Caco-2 (cell line): ENCODE measurements around the gene EDDM3A. TPM values are rescaled to one million over a fixed set of nuclear protein-coding genes. Genes with fewer than 3 reads are reported as not detected.

Source experiments
- BruUV-seq: library from RNA; stranded (reverse); fragments of 400-500 nt; replicated peaks from 2 replicates; lab custom pipeline; 2021; lab: Mats Ljungman, UMichigan
- CTCF ChIA-PET: fragments of 300-600 bp; sonication (Branson Sonifier 250); formaldehyde crosslinking; loops from one replicate; lab custom pipeline; 2022; ENCODE audit warnings: antibody characterized with exemption; lab: Charles Lee
- POLR2A ChIA-PET: fragments of 300-600 bp; sonication (Branson Sonifier 250); formaldehyde crosslinking; loops from one replicate; lab custom pipeline; 2022; ENCODE audit warnings: antibody characterized with exemption; lab: Charles Lee
- DNase-seq, 2 experiments: peaks; one replicate each; pipeline versions ENCODE4 v3.0.0 to v3.0.0-alpha.2; 2020 to 2022
- H3K27me3 ChIP-seq: replicated peaks from 2 replicates; pipeline ENCODE4 v1.6.0; 2011; ENCODE audit warnings: low read length; ENCODE audit not compliant: control insufficient read depth, insufficient read depth
- H3K36me3 ChIP-seq: 2 replicates; pipeline ENCODE4 v1.5.1; 2011; ENCODE audit warnings: low read length; ENCODE audit not compliant: control insufficient read depth, insufficient read depth
- H3K4me1 ChIP-seq: fragments of 250-450 bp; sonication (Bioruptor Pico); 2 replicates; pipeline ENCODE4 v1.5.1; 2020; ENCODE audit warnings: mild to moderate bottlenecking
- H3K4me3 ChIP-seq: 2 replicates; pipeline ENCODE4 v1.5.1; 2011; ENCODE audit warnings: low read depth, mild to moderate bottlenecking, control low read depth, low read length
- H3K9me3 ChIP-seq: fragments of 250-450 bp; sonication (Bioruptor Pico); 2 replicates; pipeline ENCODE4 v1.5.1; 2020; ENCODE audit warnings: mild to moderate bottlenecking, moderate library complexity
- H3K27ac Mint-ChIP-seq: one replicate; pipeline ENCODE4 v1.8.0; 2022; ENCODE audit warnings: mixed read lengths; ENCODE audit not compliant: unreplicated experiment
- H3K27me3 Mint-ChIP-seq: one replicate; pipeline ENCODE4 v1.8.0; 2022; ENCODE audit warnings: mixed read lengths; ENCODE audit not compliant: insufficient read depth, unreplicated experiment
- H3K36me3 Mint-ChIP-seq: one replicate; pipeline ENCODE4 v1.8.0; 2022; ENCODE audit warnings: mild to moderate bottlenecking, mixed read lengths; ENCODE audit not compliant: insufficient read depth, unreplicated experiment
- H3K4me1 Mint-ChIP-seq: one replicate; pipeline ENCODE4 v1.8.0; 2022; ENCODE audit warnings: low read depth, mixed read lengths; ENCODE audit not compliant: unreplicated experiment
- H3K4me3 Mint-ChIP-seq: one replicate; pipeline ENCODE4 v1.8.0; 2022; ENCODE audit warnings: mild to moderate bottlenecking, moderate library complexity, mixed read lengths; ENCODE audit not compliant: unreplicated experiment
- H3K9me3 Mint-ChIP-seq: one replicate; pipeline ENCODE4 v1.8.0; 2022; ENCODE audit warnings: mixed read lengths; ENCODE audit not compliant: unreplicated experiment
- CTCF ChIP-seq, 2 experiments: fragments of 200-600 bp in 1 of 2; IDR thresholded peaks; 1 replicate in 1 of 2; 2 replicates in 1 of 2; pipeline versions ENCODE4 v1.5.1 to v1.8.0; 2011 to 2022; ENCODE audit warnings: antibody characterized with exemption in 1 of 2, control low read depth in 1 of 2, inconsistent platforms in 1 of 2, low read depth in 1 of 2, low read length in 1 of 2, mild to moderate bottlenecking in 1 of 2, moderate library complexity in 1 of 2; ENCODE audit not compliant: insufficient read depth in 1 of 2, severe bottlenecking in 1 of 2, unreplicated experiment in 1 of 2
- intact Hi-C: fragments of 100-400 bp; cut with micrococcal nuclease; formaldehyde crosslinking; loops from one replicate; pipeline ENCODE4 v1.10.0; 2022; ENCODE audit not compliant: unreplicated experiment
- total RNA-seq: library from RNA; stranded (reverse); gene quantifications from 2 replicates; pipeline ENCODE4 v1.2.3, GENCODE V29; 2022

EDDM3A gene
- total RNA-seq, 1 experiment from 2014 or later: not detected

- POLR2A ChIA-PET: no interaction called here
Measured at GRCh38 chr14:20775901-20776300, 30.2 kb downstream of the EDDM3A start.

GRCh38 chr14:20781803-20782202 is 36.1 kb downstream of the EDDM3A start:
- no peaks in the 10 kb centered on the region for H3K36me3 ChIP-seq
- no peak for TF ChIP-seq CTCF (IDR thresholded peaks at IDR 0.05; ENCODE audit: insufficient read depth in 1 of 2, low read depth in 1 of 2, low read length in 1 of 2, severe bottlenecking in 1 of 2, unreplicated experiment in 1 of 2)
- ChIA-PET POLR2A (no interaction called here), CTCF (no interaction called here)
- no peaks in the 10 kb centered on the region for H3K27me3 ChIP-seq
- Mint-ChIP-seq H3K27ac (no peak overlapping the region), H3K27me3 (no peaks in the 10 kb centered on the region), H3K36me3 (no peaks in the 10 kb centered on the region), H3K9me3 (no peaks in the 10 kb centered on the region), H3K4me1 (peaks cover 14% of the 10 kb centered on the region), H3K4me3 (no peak overlapping the region)
- no peak for DNase-seq
- H3K4me3 ChIP-seq: no peak overlapping the region
- no TSS peak for BruUV-seq
- H3K9me3 ChIP-seq: no peaks in the 10 kb centered on the region
- H3K4me1 ChIP-seq: peaks cover 11% of the 10 kb centered on the region
- intact Hi-C loops: no loop called here

More at GRCh38 chr14:20775901-20776300, 30.2 kb downstream of the EDDM3A start:
- Histone ChIP-seq H3K4me3 (no peak overlapping the region), H3K4me1 (no peaks in the 10 kb centered on the region), H3K9me3 (0 out of 2 replicates have a peak, but pooled peaks cover 7% of the 10 kb centered on the region), H3K36me3 (no peaks in the 10 kb centered on the region), H3K27me3 (no peaks in the 10 kb centered on the region)
- Mint-ChIP-seq H3K9me3 (no peaks in the 10 kb centered on the region), H3K27ac (no peak overlapping the region), H3K36me3 (no peaks in the 10 kb centered on the region), H3K4me1 (no peaks in the 10 kb centered on the region), H3K27me3 (no peaks in the 10 kb centered on the region), H3K4me3 (no peak overlapping the region)
- intact Hi-C loops: no loop called here
- DNase-seq: no peak
- no peak for TF ChIP-seq CTCF (IDR thresholded peaks at IDR 0.05; ENCODE audit: insufficient read depth in 1 of 2, low read depth in 1 of 2, low read length in 1 of 2, severe bottlenecking in 1 of 2, unreplicated experiment in 1 of 2)
- CTCF ChIA-PET: interaction anchor here (1.5 kb wide), 1 partner anchor 18 kb away, joined by 3 read pairs; no protein-coding TSS in a partner anchor
- no TSS peak for BruUV-seq

GRCh38 chr14:20782280-20782890 is 36.7 kb downstream of the EDDM3A start:
- DNase-seq: no peak
- Mint-ChIP-seq H3K9me3 (no peaks in the 10 kb centered on the region), H3K36me3 (no peaks in the 10 kb centered on the region), H3K4me3 (no peak overlapping the region), H3K4me1 (peaks cover 14% of the 10 kb centered on the region), H3K27me3 (no peaks in the 10 kb centered on the region), H3K27ac (no peak overlapping the region)
- H3K27me3 ChIP-seq: no peaks in the 10 kb centered on the region
- ChIA-PET POLR2A (no interaction called here), CTCF (no interaction called here)
- no peaks in the 10 kb centered on the region for H3K36me3 ChIP-seq
- no peak overlapping the region for H3K4me3 ChIP-seq
- peaks cover 11% of the 10 kb centered on the region for H3K4me1 ChIP-seq
- H3K9me3 ChIP-seq: no peaks in the 10 kb centered on the region
- no peak for TF ChIP-seq CTCF (IDR thresholded peaks at IDR 0.05; ENCODE audit: insufficient read depth in 1 of 2, low read depth in 1 of 2, low read length in 1 of 2, severe bottlenecking in 1 of 2, unreplicated experiment in 1 of 2)
- intact Hi-C loops: no loop called here
- no TSS peak for BruUV-seq
